Gastrocnemius medialis (tissue), 4 donors: ENCODE data around the gene LIFR. TPM values are rescaled to one million over a fixed set of nuclear protein-coding genes. Genes with fewer than 3 reads are reported as not detected.
A peak's percentile ranks its signal among the peaks of the same experiment; 100 is the strongest.

Source experiments
- ATAC-seq, 2 donors: fragments of 150-250 bp; one replicate each; pipeline ENCODE4 v1.9.1; 2016
- DNase-seq, 2 donors: peaks; one replicate each; pipeline ENCODE4 v3.0.0-alpha.2; 2019
- H3K27ac ChIP-seq, 4 donors: fragments of 200-600 bp; sonication (generic); 1 replicate in 1 of 4; 2 replicates in 3 of 4; pipeline ENCODE4 v1.5.1; 2016 to 2018; ENCODE audit warnings: mild to moderate bottlenecking in 2 of 4, moderate library complexity in 1 of 4
- H3K27me3 ChIP-seq, 3 donors: fragments of 200-600 bp; sonication (generic) in 2 of 3; 1 replicate in 1 of 3; 2 replicates in 2 of 3; pipeline versions ENCODE4 v1.5.1 to v1.6.0; 2016 to 2019; ENCODE audit warnings: mild to moderate bottlenecking in 1 of 3, moderate library complexity in 1 of 3
- H3K36me3 ChIP-seq, 2 donors: fragments of 200-600 bp; sonication (generic) in 1 of 2; one replicate each; pipeline ENCODE4 v1.5.1; 2017 to 2018
- H3K4me1 ChIP-seq, 2 donors: fragments of 200-600 bp; sonication (generic) in 1 of 2; one replicate each; pipeline ENCODE4 v1.5.1; 2016 to 2017; ENCODE audit warnings: mild to moderate bottlenecking in 2 of 2
- H3K4me3 ChIP-seq, 4 donors: fragments of 200-600 bp; sonication (generic) in 3 of 4; 1 replicate in 1 of 4; 2 replicates in 3 of 4; pipeline ENCODE4 v1.5.1; 2016 to 2019; ENCODE audit warnings: mild to moderate bottlenecking in 2 of 4
- H3K9me3 ChIP-seq, 3 donors: fragments of 200-600 bp; sonication (generic) in 2 of 3; 1 replicate in 1 of 3; 2 replicates in 2 of 3; pipeline ENCODE4 v1.5.1; 2016 to 2019
- POLR2A ChIP-seq, 2 donors: fragments of 450-650 bp; IDR thresholded peaks; one replicate each; pipeline ENCODE4 v1.6.1; 2017; ENCODE audit warnings: antibody characterized with exemption in 2 of 2, mild to moderate bottlenecking in 2 of 2, moderate library complexity in 2 of 2
- in situ Hi-C, 4 donors: fragments of 200-750 bp; cut with MboI; loops; one replicate each; pipeline versions ENCODE4 v1.15.0 to v1.8.0; 2017; ENCODE audit warnings: low sequenced_read_pairs in 4 of 4
- intact Hi-C: fragments of 100-400 bp; cut with DNase I; formaldehyde crosslinking; loops from one replicate; pipeline ENCODE4 v1.15.1; 2023; ENCODE audit warnings: low total_unique reads
- total RNA-seq, 4 donors: library from RNA; depleted of rRNA; stranded (reverse); fragments of >200 nt; gene quantifications; one replicate each; pipeline versions ENCODE4 v1.1.0 to v1.2.3, GENCODE V29; 2016
- TF ChIP-seq, protein P1 (sequence below), 5 experiments: fragments of 450-650 bp in 3 of 5; fragments of 200-600 bp in 2 of 5; sonication (generic) in 2 of 5; IDR thresholded peaks in 4 of 5; conservative IDR thresholded peaks in 1 of 5; 1 replicate in 4 of 5; 2 replicates in 1 of 5; pipeline ENCODE4 v1.5.1; 2016 to 2019; ENCODE audit warnings: antibody characterized with exemption in 5 of 5, mild to moderate bottlenecking in 3 of 5, moderate library complexity in 3 of 5

The LIFR gene
- total RNA-seq, 4 donors from 2014 or later, result 80.0 to 233 (median 89.5) TPM

DNA sequence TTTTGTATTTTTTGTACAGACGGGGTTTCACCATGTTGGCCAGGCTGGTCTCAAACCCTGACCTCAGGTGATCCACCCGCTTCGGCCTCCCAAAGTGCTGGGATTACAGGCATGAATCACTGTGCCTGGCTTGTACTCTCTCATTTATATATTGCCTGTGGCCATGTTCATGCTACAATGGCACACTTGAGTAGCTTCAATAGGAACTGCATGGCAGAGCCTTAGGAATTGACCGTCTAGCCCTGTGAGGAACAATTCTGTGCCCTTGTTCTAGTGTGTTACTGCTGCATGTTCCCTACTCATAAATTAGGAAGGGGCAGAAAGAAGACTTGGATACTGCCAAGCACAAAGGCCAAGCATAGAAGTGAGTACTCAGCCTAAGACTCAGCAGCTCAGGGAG lies 104.2 kb downstream of the LIFR start:
- ATAC-seq (no peak), DNase-seq (no peak)
- Histone ChIP-seq H3K4me1 (peaks cover 23 to 30% of the 10 kb centered on the region in 2 donors), H3K27ac (peak overlapping the region in 1 of 4 donors; percentile 12), H3K4me3 (no peak overlapping the region), H3K9me3 (no peaks in the 10 kb centered on the region), H3K27me3 (no peaks in the 10 kb centered on the region), H3K36me3 (no peaks in the 10 kb centered on the region)
- intact Hi-C loops, result no loop called here
- in situ Hi-C loops, result no loop called here
- TF ChIP-seq, protein P1, sequence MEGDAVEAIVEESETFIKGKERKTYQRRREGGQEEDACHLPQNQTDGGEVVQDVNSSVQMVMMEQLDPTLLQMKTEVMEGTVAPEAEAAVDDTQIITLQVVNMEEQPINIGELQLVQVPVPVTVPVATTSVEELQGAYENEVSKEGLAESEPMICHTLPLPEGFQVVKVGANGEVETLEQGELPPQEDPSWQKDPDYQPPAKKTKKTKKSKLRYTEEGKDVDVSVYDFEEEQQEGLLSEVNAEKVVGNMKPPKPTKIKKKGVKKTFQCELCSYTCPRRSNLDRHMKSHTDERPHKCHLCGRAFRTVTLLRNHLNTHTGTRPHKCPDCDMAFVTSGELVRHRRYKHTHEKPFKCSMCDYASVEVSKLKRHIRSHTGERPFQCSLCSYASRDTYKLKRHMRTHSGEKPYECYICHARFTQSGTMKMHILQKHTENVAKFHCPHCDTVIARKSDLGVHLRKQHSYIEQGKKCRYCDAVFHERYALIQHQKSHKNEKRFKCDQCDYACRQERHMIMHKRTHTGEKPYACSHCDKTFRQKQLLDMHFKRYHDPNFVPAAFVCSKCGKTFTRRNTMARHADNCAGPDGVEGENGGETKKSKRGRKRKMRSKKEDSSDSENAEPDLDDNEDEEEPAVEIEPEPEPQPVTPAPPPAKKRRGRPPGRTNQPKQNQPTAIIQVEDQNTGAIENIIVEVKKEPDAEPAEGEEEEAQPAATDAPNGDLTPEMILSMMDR (IDR thresholded peaks at IDR 0.05 in 4 of 5, conservative IDR thresholded peaks at IDR 0.05 in 1 of 5), result no peak
- TF ChIP-seq POLR2A (IDR thresholded peaks at IDR 0.05), result no peak

DNA sequence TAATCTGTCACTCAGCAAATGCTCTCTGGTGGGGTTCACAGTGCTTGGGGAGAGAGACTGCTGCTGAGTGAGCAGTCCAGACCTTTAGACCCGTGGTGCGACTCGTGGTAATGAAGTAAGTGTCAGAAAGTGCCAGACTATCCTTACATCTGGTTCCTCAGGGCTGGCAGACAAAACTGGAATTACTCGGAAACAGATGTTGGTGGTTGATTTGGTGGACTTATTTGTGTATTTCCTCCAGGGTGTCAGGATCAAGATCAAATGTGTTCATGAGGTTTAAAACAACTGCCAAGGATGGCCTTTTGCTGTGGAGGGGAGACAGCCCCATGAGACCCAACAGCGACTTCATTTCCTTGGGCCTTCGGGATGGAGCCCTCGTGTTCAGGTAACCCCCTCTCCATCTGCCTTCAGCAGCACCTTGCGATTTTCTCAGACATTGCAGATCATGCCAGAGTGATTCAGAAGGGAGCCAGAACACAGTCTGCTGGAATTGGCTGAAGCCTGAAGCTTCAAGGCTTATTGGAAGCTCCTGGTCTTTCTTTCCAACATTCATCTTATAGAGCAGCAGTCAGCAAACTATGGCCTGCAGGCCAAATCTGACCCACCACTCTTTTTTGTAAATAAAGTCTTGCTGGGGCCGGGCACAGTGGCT lies 105.2 kb downstream of the LIFR start:
- ATAC-seq, result no peak
- H3K27ac ChIP-seq, result peak overlapping the region; percentile 17 to 94 (median 47)

DNA sequence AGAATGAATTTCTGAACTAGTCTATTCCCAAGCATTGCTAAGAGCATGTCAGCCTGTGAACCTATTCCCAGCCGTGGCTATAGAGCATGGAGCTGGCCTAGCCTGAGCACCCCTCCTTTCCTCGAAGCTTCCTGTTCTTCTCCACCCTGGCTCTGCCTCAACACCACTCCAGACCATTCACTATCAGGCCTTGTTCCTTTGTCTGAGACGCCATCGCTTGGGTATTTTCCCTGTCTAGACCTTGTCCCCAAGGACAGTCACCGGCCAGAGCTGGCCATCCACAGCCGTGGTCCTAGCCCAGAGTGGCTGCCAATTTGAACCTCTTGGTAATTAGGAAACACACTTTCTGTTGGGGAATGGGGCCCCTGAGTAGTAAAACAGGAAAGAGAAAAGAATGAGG lies 105.8 kb downstream of the LIFR start:
- H3K4me3 ChIP-seq, result no peak overlapping the region
- H3K4me1 ChIP-seq, result peaks cover 32 to 33% of the 10 kb centered on the region in 2 donors
- intact Hi-C loops, result no loop called here
- no peaks in the 10 kb centered on the region for H3K9me3 ChIP-seq
- H3K27ac ChIP-seq, result peak overlapping the region; percentile 17 to 94 (median 47)
- no peak for TF ChIP-seq POLR2A (IDR thresholded peaks at IDR 0.05)
- TF ChIP-seq, protein P1 (IDR thresholded peaks at IDR 0.05 in 4 of 5, conservative IDR thresholded peaks at IDR 0.05 in 1 of 5), result no peak
- H3K27me3 ChIP-seq, result no peaks in the 10 kb centered on the region
- no peak for DNase-seq
- no peak for ATAC-seq
- in situ Hi-C loops, result no loop called here
- H3K36me3 ChIP-seq, result no peaks in the 10 kb centered on the region

More for the DNA sequence above, 105.2 kb downstream of the LIFR start:
- peaks cover 32 to 33% of the 10 kb centered on the region in 2 donors for H3K4me1 ChIP-seq
- H3K27me3 ChIP-seq, result no peaks in the 10 kb centered on the region
- DNase-seq, result no peak
- no peaks in the 10 kb centered on the region for H3K36me3 ChIP-seq
- intact Hi-C loops, result no loop called here
- no peaks in the 10 kb centered on the region for H3K9me3 ChIP-seq
- in situ Hi-C loops, result no loop called here
- TF ChIP-seq, protein P1 (IDR thresholded peaks at IDR 0.05 in 4 of 5, conservative IDR thresholded peaks at IDR 0.05 in 1 of 5), result no peak
- no peak for TF ChIP-seq POLR2A (IDR thresholded peaks at IDR 0.05)
- no peak overlapping the region for H3K4me3 ChIP-seq

DNA sequence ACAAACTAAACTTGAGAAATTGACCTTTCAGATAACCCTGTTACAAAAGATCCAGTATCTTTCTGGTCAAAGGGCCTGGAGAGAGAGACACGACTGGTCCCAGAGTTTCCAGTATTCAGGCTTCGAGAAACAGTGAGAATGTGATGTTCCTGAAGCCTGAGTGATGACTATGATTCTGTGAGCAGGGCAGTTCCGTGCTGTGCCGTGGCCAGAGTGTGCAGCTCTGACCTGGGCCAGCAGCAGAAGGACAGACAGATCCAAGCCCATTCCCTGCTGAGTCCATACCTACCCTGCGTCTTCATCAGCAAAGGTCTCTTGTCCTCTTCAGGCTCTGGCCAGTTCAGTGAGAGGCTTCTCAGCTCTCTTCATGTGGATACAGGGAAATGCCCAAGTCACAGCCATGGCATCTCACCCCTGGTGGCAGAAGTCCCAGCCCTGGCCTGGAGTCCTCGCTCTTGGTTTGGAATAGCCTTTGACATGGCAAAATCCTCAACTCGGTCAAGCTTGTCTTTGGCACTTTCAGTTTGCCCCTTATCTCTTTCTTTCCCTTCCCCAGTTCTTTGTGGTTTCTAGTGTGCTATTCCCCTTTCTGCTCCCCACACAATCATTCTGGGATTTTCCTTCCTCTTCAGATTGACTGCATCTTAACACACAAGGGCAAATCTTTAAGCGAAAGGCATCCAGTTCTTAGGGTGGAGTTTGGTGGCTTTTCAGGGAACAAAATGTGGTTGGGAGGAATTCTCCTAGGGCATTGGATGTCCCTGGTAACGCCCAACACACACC lies 107.7 kb downstream of the LIFR start:
- Histone ChIP-seq H3K27ac (peak overlapping the region; percentile 89 to 94 (median 92)), H3K4me3 (no peak overlapping the region), H3K36me3 (no peaks in the 10 kb centered on the region), H3K27me3 (no peaks in the 10 kb centered on the region), H3K9me3 (no peaks in the 10 kb centered on the region), H3K4me1 (peaks cover 37 to 39% of the 10 kb centered on the region in 2 donors)
- ATAC-seq, result peak in 1 of 2 donors; percentile 8
- TF ChIP-seq POLR2A (IDR thresholded peaks at IDR 0.05), result no peak
- TF ChIP-seq, protein P1 (IDR thresholded peaks at IDR 0.05 in 4 of 5, conservative IDR thresholded peaks at IDR 0.05 in 1 of 5), result no peak
- in situ Hi-C loops, result loop anchor here in 3 of 4 donors (10.0 kb wide), 2 partner anchors 86 to 96 kb away; no protein-coding TSS in a partner anchor
- DNase-seq, result no peak
- intact Hi-C loops, result loop anchor here (2.0 to 10.0 kb wide), 3 partner anchors 106 to 614 kb away; no protein-coding TSS in a partner anchor
